ENCODE results near the gene ZDHHC14.

Gene ZDHHC14

GRCh38 chr6:157493173-157493572 is 112.2 kb downstream of the ZDHHC14 start:
- H3K36me3 ChIP-seq (ENCODE audit: low read length), result no peaks in the 10 kb centered on the region
- H3K27ac ChIP-seq (ENCODE audit: low read depth, low read length), result no peak overlapping the region
- H3K9ac ChIP-seq (ENCODE audit: low read length), result no peak overlapping the region
- no peak overlapping the region for H3K4me3 ChIP-seq (ENCODE audit: insufficient read depth, low read length, poor library complexity, severe bottlenecking)
- no peaks in the 10 kb centered on the region for H3F3A ChIP-seq (ENCODE audit: insufficient read depth)
- H3K4me2 ChIP-seq (ENCODE audit: low read depth, low read length, poor library complexity, severe bottlenecking), result no peak overlapping the region
- no peaks in the 10 kb centered on the region for H4K20me1 ChIP-seq (ENCODE audit: low read depth, low read length)
- H3K79me2 ChIP-seq (ENCODE audit: insufficient read depth, low read length), result no peaks in the 10 kb centered on the region
- no peaks in the 10 kb centered on the region for H3K27me3 ChIP-seq (ENCODE audit: low read length)
- TF ChIP-seq CTCF (IDR thresholded peaks at IDR 0.05; ENCODE audit: insufficient read depth, low read length, poor library complexity, severe bottlenecking) (no peak), EZH2phosphoT487 (conservative IDR thresholded peaks at IDR 0.05; ENCODE audit: low read length) (no peak)
- H3K9me2 ChIP-seq (replicated peaks; ENCODE audit: insufficient read depth, low read length), result no peaks in the 10 kb centered on the region
- H3K9me3 ChIP-seq (ENCODE audit: insufficient read depth, low read length), result no peaks in the 10 kb centered on the region
- no peak overlapping the region for H2AFZ ChIP-seq (ENCODE audit: low read depth, low read length, severe bottlenecking)

DNA sequence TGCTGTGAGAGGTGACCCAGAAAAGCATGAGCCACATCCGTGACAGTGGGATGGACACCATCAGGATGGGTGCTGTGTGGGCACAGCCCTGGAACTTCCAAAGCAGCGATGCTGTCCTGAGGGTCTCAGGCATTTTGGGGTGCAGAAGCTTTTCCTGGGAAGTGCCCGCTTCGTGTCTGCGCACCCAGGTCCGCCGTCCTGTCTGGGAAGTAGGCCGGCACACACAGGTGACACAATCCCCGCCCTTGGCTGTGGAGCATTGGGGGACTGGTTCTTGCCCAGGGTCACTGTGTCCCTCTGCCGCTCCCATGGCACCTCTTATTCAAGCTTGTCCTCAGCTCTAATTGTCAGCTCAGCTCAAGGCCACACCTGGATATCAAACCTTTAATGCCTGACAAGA is 112.6 kb downstream of the ZDHHC14 start:
- H3K36me3 ChIP-seq (ENCODE audit: low read length), result no peaks in the 10 kb centered on the region
- no peak overlapping the region for H3K27ac ChIP-seq (ENCODE audit: low read depth, low read length)
- no peaks in the 10 kb centered on the region for H4K20me1 ChIP-seq (ENCODE audit: low read depth, low read length)
- H3K9ac ChIP-seq (ENCODE audit: low read length), result no peak overlapping the region
- H3K27me3 ChIP-seq (ENCODE audit: low read length), result no peaks in the 10 kb centered on the region
- H3K4me3 ChIP-seq (ENCODE audit: insufficient read depth, low read length, poor library complexity, severe bottlenecking), result no peak overlapping the region
- no peaks in the 10 kb centered on the region for H3K79me2 ChIP-seq (ENCODE audit: insufficient read depth, low read length)
- TF ChIP-seq EZH2phosphoT487 (conservative IDR thresholded peaks at IDR 0.05; ENCODE audit: low read length) (no peak), CTCF (IDR thresholded peaks at IDR 0.05; ENCODE audit: insufficient read depth, low read length, poor library complexity, severe bottlenecking) (no peak)
- no peaks in the 10 kb centered on the region for H3K9me2 ChIP-seq (replicated peaks; ENCODE audit: insufficient read depth, low read length)
- no peaks in the 10 kb centered on the region for H3F3A ChIP-seq (ENCODE audit: insufficient read depth)
- no peaks in the 10 kb centered on the region for H3K9me3 ChIP-seq (ENCODE audit: insufficient read depth, low read length)
- H2AFZ ChIP-seq (ENCODE audit: low read depth, low read length, severe bottlenecking), result no peak overlapping the region
- no peak overlapping the region for H3K4me2 ChIP-seq (ENCODE audit: low read depth, low read length, poor library complexity, severe bottlenecking)

DNA sequence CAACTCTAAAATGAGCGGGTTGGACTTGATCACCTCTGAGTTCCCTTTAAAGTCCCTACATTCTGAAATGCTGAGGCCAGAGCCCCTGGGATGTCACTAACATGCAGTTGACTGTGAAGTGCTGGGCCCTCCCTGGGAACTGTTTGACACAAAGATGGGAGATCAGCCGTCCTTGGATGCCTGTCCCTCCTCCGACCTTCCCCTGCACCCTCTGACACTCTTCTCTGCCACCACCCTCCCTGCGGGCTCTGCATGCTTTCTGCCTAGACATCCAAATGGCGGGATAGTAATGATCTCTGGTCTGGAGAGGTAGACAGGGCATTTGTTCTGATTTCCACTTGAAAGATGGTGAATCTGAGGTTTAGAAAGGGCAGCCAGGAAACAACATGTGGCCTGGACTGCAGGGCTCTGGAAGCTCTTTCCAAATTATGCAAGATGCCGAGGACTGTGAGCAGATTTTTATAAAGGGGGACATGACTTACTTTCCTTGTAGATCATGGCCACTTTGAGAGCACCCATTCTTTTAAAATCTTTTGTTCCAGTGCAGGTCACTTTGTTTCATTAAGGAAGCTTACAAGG is 113.2 kb downstream of the ZDHHC14 start:
- Histone ChIP-seq H3K4me3 (ENCODE audit: insufficient read depth, low read length, poor library complexity, severe bottlenecking) (no peak overlapping the region), H2AFZ (ENCODE audit: low read depth, low read length, severe bottlenecking) (no peak overlapping the region), H3K9me2 (replicated peaks; ENCODE audit: insufficient read depth, low read length) (no peaks in the 10 kb centered on the region), H3F3A (ENCODE audit: insufficient read depth) (no peaks in the 10 kb centered on the region), H3K4me2 (ENCODE audit: low read depth, low read length, poor library complexity, severe bottlenecking) (no peak overlapping the region), H3K9me3 (ENCODE audit: insufficient read depth, low read length) (no peaks in the 10 kb centered on the region), H3K79me2 (ENCODE audit: insufficient read depth, low read length) (no peaks in the 10 kb centered on the region), H3K27ac (ENCODE audit: low read depth, low read length) (no peak overlapping the region), H3K36me3 (ENCODE audit: low read length) (no peaks in the 10 kb centered on the region), H3K27me3 (ENCODE audit: low read length) (no peaks in the 10 kb centered on the region), H3K9ac (ENCODE audit: low read length) (no peak overlapping the region), H4K20me1 (ENCODE audit: low read depth, low read length) (no peaks in the 10 kb centered on the region)
- no peak for TF ChIP-seq CTCF (IDR thresholded peaks at IDR 0.05; ENCODE audit: insufficient read depth, low read length, poor library complexity, severe bottlenecking)
- TF ChIP-seq EZH2phosphoT487 (conservative IDR thresholded peaks at IDR 0.05; ENCODE audit: low read length), result no peak
